AG04450 (cell line): ENCODE data around the gene LIM2. TPM values are rescaled to one million over a fixed set of nuclear protein-coding genes. Genes with fewer than 3 reads are reported as not detected.

Source experiments
- CTCF ChIA-PET: fragments of 300-600, 350-600 bp; formaldehyde crosslinking; extraction: SDS; loops from one replicate; lab custom pipeline; 2022; ENCODE audit warnings: antibody characterized with exemption, inconsistent platforms; lab: Charles Lee
- POLR2A ChIA-PET: fragments of 350-600 bp; formaldehyde crosslinking; extraction: SDS; loops from one replicate; lab custom pipeline; 2021; ENCODE audit warnings: antibody characterized with exemption, inconsistent platforms; lab: Yijun Ruan, JAX
- DNase-seq: peaks from one replicate; pipeline ENCODE4 v3.0.0-alpha.2; 2011; ENCODE audit warnings: low read depth, low spot score
- H3K27ac ChIP-seq: one replicate; pipeline ENCODE4 v1.5.1; 2012; ENCODE audit warnings: low read depth, low read length, control low read depth
- H3K27me3 ChIP-seq: one replicate; pipeline ENCODE4 v1.6.0; 2012; ENCODE audit warnings: low read length; ENCODE audit not compliant: control insufficient read depth, insufficient read depth
- H3K4me3 ChIP-seq: 2 replicates; pipeline ENCODE4 v1.5.1; 2011; ENCODE audit warnings: mild to moderate bottlenecking, low read depth, low read length, control low read depth
- H3K9me3 ChIP-seq: 2 replicates; pipeline ENCODE4 v1.5.1; 2012; ENCODE audit warnings: low read length; ENCODE audit not compliant: control insufficient read depth, insufficient read depth
- polyA plus RNA-seq: library from polyadenylated mRNA; depleted of rRNA; stranded (reverse); fragments of >200 nt; gene quantifications from 2 replicates; pipeline ENCODE4 v1.2.3, GENCODE V29; 2011
- TF ChIP-seq, protein P1 (sequence below): IDR thresholded peaks from 2 replicates; pipeline ENCODE4 v1.5.1; 2011; ENCODE audit warnings: low read depth, low read length, control low read depth, inconsistent platforms

LIM2 gene
- polyA plus RNA-seq, 1 experiment, result not detected

DNA sequence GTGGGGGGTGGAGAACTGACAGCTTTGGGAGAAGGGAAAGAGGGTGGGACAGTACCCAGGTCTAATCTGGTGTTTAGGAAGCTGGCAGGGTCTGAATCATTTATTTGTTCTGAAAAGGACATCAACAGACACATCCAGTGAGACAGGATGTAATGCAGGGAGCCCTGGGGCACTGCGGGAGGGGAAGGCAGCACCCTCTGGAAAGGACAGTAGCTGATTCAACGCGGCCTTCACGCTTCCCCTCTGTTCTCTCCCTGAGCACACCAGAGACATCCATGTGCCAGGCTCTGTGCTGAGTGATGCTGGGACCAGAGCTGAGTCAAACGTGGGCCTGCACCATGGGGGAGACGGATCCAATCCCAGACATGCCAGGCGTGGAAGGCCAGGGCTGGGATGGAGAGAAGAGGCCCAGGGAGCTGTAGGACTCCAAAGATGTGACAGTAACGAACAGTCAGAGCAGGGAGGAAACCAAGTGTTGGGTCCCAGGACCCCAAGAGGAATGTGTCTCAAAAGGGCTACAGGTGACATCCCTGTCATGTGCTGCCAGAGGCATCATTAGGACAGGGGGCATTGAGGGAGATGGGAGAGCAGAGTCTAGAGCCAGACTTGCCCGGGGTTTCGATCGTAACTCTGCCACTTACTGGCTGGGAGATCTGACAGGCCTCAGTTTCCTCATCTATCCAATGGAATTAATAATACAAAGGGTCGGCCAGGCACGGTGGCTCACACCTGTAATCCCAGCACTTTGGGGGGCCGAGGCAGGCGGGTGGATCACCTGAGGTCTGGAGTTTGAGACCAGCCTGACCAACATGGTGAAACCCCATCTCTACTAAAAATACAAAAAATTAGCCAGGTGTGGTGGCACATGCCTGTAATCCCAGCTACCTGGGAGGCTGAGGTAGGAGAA is 23.3 kb downstream of the LIM2 start:
- no peak overlapping the region for H3K27ac ChIP-seq
- no peak overlapping the region for H3K4me3 ChIP-seq
- CTCF ChIA-PET, result interaction anchor here (0.6 to 0.8 kb wide), 2 partner anchors 25 to 58 kb away, joined by 3 read pairs; no protein-coding TSS in a partner anchor
- H3K27me3 ChIP-seq, result no peaks in the 10 kb centered on the region
- H3K9me3 ChIP-seq, result no peaks in the 10 kb centered on the region; the same call in 1 of the 2 replicates
- TF ChIP-seq, protein P1, sequence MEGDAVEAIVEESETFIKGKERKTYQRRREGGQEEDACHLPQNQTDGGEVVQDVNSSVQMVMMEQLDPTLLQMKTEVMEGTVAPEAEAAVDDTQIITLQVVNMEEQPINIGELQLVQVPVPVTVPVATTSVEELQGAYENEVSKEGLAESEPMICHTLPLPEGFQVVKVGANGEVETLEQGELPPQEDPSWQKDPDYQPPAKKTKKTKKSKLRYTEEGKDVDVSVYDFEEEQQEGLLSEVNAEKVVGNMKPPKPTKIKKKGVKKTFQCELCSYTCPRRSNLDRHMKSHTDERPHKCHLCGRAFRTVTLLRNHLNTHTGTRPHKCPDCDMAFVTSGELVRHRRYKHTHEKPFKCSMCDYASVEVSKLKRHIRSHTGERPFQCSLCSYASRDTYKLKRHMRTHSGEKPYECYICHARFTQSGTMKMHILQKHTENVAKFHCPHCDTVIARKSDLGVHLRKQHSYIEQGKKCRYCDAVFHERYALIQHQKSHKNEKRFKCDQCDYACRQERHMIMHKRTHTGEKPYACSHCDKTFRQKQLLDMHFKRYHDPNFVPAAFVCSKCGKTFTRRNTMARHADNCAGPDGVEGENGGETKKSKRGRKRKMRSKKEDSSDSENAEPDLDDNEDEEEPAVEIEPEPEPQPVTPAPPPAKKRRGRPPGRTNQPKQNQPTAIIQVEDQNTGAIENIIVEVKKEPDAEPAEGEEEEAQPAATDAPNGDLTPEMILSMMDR, result no peak
- no peak for DNase-seq
- POLR2A ChIA-PET, result no interaction called here

DNA sequence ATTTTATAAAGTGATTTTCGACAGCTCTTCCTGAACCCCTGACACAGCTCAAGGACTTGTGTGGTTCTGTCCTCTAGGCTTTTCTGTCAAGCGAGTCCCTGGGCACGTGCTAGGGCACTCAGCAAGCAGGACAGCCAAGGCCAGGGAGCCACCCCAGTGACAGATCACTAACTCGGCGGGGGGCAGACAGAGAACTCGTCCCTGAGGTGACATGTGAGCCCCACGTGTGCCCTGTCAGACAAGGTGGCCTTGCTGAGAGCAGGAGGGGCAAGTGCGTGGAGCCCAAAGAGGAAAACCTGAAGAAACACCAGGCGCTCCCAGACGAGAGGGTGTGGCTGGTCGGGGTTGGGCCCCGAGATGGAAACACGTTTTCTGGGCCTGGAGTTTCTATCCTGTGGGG is 26.5 kb downstream of the LIM2 start:
- TF ChIP-seq, protein P1, result no peak
- Histone ChIP-seq H3K9me3 (no peaks in the 10 kb centered on the region; the same call in 1 of the 2 replicates), H3K27ac (no peak overlapping the region), H3K27me3 (no peaks in the 10 kb centered on the region), H3K4me3 (no peak overlapping the region)
- ChIA-PET POLR2A (no interaction called here), CTCF (no interaction called here)
- DNase-seq, result no peak

DNA sequence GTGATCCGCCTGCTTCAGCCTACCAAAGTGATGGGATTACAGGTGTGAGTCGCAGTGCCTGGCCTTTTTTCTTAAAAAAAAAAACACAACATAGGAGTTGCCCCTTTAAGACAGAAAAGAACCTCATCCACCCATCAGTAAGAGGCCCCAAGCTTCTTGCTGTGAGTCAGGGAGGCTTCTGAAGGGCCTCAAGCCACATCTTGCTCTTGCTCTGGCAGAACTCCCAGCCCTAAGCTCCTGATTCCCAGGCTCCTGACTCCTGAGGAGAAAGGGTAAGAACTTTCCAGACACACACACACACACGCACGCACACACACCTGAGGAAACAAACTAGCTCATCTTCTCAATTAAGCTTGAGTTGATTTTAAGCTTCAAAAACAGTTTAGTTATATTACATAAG is 28.5 kb downstream of the LIM2 start:
- ChIA-PET CTCF (interaction anchor here (0.8 to 1.5 kb wide), 6 partner anchors 9 to 302 kb away, joined by 3 to 17 read pairs (median 4); no protein-coding TSS in a partner anchor), POLR2A (interaction anchor here (1.0 to 2.1 kb wide), 3 partner anchors 9 to 19 kb away, joined by 4 to 13 read pairs (median 6); no protein-coding TSS in a partner anchor)
- Histone ChIP-seq H3K4me3 (no peak overlapping the region), H3K27ac (peak overlapping the region; percentile 78), H3K27me3 (no peaks in the 10 kb centered on the region), H3K9me3 (no peaks in the 10 kb centered on the region; the same call in 1 of the 2 replicates)
- peak; percentile 79 for DNase-seq
- TF ChIP-seq, protein P1, result no peak

DNA sequence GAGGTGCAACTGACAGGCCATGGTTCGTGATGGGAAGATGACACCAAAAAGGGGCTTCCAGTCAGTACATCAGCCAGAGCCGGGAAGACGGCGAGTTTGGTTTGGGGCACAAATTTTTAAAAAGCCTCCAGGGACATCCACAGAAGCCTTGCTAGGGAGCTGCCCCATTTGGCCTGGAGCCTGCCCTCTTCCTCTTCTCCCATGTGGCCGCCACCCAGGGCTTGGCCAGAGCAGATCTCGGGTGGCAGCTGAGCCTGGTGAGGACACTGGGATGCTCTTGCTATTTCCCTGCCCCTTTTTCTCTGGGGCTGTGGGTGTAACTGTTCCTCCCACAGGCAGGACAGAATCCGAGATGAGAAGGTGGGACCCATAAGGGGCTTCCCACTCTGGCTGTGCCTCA is 29.8 kb downstream of the LIM2 start:
- POLR2A ChIA-PET, result no interaction called here
- CTCF ChIA-PET, result interaction anchor here (1.4 to 1.5 kb wide), 2 partner anchors 18 to 303 kb away, joined by 3 to 17 read pairs; no protein-coding TSS in a partner anchor
- no peak for DNase-seq
- Histone ChIP-seq H3K4me3 (no peak overlapping the region), H3K9me3 (no peaks in the 10 kb centered on the region; the same call in 1 of the 2 replicates), H3K27ac (no peak overlapping the region), H3K27me3 (no peaks in the 10 kb centered on the region)
- TF ChIP-seq, protein P1, result no peak
